CD4-positive, alpha-beta T cell treated with Interleukin-17A for 1 hour (primary cell): ENCODE results near the gene RBFOX1.

Experiments
- DNase-seq: peaks from one replicate; pipeline ENCODE4 v3.0.0-alpha.2; 2020

RBFOX1 gene

GRCh38 chr16:7376227-7376626 lies 43.6 kb downstream of the RBFOX1 start:
- DNase-seq, result no peak

- no peak for DNase-seq
Measured at GRCh38 chr16:7377231-7377630, 44.6 kb downstream of the RBFOX1 start.

- no peak for DNase-seq
Measured at GRCh38 chr16:7378024-7378695, 45.5 kb downstream of the RBFOX1 start.

- DNase-seq, result no peak
Measured at GRCh38 chr16:7380441-7380840, 47.8 kb downstream of the RBFOX1 start.

DNA sequence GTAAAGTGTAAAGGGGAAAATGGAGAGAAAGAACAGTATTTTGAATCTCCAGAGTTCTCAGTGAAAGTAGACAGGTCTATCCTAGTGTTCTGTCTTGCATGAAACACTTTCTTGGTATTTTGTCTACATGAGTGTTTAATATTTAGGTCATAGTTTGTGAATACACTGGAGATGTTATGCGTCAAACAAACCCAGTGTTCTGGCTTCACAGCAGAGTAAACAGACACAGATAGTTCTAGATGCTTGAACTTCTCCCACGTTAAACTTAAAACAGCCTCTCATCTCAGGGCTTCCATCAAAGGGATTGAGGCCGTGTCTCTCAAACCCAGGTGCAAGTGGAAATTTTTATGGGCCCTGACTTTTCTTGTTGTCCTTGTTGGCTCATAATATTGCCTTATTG lies 48.3 kb downstream of the RBFOX1 start:
- no peak for DNase-seq

GRCh38 chr16:7381671-7382070 lies 49.0 kb downstream of the RBFOX1 start:
- DNase-seq, result no peak

DNA sequence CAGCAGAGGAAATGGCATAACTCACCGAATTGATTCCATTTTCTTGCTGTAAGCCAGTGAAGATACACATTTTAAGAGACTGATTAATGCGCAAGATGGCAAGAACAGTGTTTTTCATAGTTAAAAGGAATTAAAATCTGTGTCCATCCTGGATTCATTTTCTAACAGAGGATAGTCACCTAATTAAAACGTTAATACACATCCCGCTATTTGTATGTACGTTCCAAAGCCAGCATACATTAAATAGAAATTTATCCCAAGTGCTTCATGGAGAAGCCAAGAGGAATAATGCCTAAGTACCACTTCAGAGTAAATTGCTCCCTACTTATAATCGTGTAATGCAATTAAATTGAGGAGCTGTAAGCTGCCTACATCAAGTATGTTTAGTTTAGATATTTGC lies 49.9 kb downstream of the RBFOX1 start:
- DNase-seq, result no peak

DNA sequence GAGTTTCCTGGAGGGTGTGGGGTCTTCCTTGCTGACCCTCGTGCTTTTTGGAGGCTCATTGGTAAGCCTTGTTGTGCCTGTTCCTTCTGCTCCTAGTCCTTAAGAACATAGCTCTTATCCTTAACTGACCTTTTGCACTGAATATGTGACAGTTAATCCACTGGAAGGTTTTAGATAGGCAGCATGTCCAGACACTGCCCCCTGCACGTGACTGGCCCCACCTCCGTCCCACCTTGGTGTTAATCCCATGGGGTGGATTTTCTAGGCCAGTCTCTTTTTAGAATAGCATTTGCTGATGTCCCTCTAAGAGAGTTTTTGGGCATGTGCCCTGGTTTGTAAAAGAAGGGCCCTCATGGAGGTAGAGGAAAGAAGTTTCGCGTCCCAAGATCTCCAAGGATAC lies 58.3 kb downstream of the RBFOX1 start:
- no peak for DNase-seq

DNA sequence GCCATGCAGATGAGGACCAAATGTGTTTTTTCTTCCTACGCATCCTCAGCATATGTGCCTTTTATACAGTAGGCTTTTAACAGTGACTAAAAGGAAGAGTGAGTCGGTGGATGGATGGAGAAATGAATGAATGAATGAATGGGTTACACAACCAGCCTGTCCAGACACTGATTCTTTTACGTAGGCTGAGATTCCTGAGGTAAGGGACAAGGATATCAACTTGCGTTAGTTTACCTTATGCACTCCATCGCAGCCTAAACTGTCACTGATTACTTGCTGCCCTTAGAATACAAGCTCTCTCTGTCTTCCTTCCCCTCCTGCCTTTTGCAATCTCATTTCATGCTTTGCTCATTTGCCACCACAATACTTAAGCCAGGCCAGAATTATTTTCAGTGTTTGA lies 59.0 kb downstream of the RBFOX1 start:
- DNase-seq, result no peak

- no peak for DNase-seq
Measured at GRCh38 chr16:7392206-7392605, 59.6 kb downstream of the RBFOX1 start.

GRCh38 chr16:7393680-7394079 lies 61.0 kb downstream of the RBFOX1 start:
- no peak for DNase-seq

GRCh38 chr16:7394720-7395336 lies 62.2 kb downstream of the RBFOX1 start:
- no peak for DNase-seq

DNA sequence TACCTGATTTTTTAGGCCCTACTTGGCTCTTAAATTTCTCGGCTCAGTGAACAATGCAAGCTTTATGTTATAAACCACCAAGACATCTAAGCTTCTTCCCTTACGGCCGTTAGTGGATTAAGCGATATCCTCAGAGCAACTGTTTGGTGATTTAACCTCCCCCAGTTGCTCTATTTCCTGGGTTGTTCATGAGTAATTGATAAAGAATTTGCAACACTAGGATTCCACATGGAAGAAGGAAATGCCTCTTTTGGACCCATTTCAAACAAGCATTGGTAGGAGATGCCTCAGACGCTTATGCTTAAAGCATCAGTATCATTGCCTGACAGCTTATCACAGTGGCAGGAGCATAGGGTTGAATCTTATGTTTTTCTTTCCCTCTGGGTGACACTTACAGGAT lies 65.3 kb downstream of the RBFOX1 start:
- DNase-seq, result no peak

DNA sequence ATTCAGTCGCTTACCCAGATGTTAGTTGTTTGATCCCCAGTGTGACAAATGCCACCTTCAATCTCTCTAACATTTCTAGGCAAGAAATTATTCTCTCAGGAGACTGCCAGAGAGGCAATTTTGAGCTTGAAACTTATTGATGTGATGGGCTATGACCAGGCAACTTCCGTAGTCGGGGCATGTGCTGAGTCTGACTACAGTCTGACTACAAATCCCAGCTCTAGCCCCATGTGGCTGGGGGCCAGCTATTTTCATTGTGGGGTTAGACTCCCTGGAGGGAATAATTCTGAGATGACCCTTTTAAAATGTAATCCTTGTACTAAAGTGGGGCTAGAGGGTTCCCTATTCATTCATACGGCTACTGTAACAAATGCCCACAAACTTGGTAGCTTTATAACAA lies 65.9 kb downstream of the RBFOX1 start:
- no peak for DNase-seq

- DNase-seq, result no peak
Measured at GRCh38 chr16:7399296-7399695, 66.7 kb downstream of the RBFOX1 start.

GRCh38 chr16:7400117-7400890 lies 67.7 kb downstream of the RBFOX1 start:
- no peak for DNase-seq

DNA sequence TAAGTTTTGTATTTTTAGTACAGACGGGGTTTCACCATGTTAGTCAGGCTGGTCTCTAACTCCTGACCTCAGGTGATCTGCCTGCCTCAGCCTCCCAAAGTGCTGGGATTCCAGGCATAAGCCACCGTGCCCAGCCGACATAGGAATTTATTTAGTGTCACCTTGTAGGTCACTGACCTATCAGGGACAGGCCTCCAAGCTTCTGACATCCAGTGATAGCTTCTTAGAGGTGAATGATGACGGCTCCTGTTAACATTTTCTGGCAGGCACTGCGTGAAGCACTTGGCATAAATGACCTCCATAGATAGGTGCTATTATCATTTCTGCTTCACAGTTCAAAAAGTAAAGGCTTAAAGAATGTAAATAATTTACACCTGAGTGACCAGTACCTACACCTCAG lies 71.6 kb downstream of the RBFOX1 start:
- no peak for DNase-seq

DNA sequence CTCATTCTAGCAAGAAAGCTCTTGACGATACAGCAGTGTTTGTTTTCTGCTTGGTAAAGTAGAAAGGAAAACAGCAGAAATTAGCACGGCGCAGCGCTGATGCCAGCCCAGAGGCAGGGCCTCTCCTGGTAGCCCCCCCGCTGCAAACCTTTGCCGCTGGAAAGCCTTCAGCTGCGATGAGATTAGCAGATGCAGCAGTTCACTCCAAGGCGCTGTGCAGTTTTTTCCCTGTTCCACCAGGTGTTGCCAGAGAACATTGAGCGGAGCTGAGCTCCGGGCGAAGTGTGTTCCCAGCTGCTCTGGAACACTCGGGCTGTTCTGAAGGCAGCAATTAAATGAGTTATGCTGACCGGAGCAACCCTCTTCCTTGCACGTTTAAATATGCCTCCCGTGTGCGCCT lies 72.5 kb downstream of the RBFOX1 start:
- DNase-seq, result no peak

DNA sequence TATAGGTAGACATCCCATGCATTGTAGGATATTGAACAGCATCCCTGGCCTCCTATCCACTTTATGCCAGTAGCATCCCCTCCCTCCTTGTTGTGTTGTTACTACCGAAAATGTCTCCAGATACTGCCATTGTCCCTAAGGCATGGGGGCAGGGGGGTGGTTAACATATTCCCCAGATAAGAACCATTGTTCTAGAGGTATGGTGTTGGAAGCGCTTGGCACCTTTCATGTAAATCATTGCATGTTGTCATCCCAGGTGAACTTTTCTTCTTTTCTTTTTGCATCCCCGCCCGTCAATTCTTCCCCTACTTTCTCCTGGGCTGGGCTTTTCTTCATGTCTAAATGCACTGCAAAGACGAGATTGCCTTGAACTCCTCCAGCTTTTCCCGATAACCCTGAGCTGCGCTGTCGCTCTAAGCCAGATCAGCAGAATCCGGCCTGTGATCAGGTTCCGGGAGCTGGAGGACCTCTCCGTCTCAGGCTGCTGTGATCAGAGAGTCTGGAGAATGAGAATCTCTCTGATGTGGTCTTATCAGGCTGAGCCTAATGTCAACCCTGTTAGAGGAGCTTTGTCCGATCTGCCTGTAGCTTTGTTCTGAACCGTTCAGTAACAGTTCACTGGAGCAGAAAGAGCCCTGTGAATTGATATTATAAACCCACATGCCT lies 76.2 kb downstream of the RBFOX1 start:
- DNase-seq, result no peak

- no peak for DNase-seq
Measured at GRCh38 chr16:7419441-7419840, 86.8 kb downstream of the RBFOX1 start.

- DNase-seq, result no peak
Measured at GRCh38 chr16:7420079-7420478, 87.4 kb downstream of the RBFOX1 start.

DNA sequence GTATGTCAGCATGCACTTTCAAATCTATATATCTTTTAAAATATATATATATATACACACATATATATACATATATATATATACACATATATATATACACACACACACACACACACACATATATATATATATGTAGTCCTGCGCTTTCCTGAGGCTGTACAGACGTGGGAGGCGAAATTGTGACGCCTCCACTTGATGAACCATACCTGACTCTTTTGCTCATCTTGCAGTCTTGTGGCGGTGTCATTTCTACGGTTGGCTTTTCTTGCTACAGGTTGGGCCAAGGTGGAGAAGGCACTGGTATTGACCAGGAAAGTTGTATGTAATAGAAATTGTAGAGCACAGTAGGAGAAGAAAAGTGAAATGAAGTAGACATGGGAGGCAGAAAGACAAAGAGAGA lies 88.2 kb downstream of the RBFOX1 start:
- DNase-seq, result no peak

DNA sequence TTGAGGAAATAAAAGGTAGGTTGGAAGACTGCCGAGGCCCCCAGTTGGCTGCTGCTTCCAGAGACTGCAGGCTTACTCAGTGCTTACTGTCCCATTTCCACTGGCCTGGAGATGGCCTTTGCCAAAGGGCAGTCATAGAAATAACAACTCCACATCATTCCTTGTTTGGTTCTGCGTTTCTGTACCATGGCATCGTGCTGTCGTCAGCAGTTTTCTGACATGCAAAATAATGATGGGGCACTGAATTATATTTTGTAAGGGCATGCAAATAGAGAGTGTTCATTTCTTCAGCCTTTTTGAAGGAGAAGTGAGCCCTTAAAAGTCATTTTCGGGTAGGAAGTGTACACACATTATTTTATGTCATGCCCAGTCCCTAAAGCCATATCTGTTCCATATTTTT lies 88.9 kb downstream of the RBFOX1 start:
- DNase-seq, result no peak
